GM12865 (cell line): ENCODE results near the gene KDM5B.

ENCODE experiments used
- DNase-seq: peaks from one replicate; pipeline ENCODE4 v3.0.0; 2010; ENCODE audit warnings: low read depth
- H3K4me3 ChIP-seq: 2 replicates; pipeline ENCODE4 v1.5.1; 2011; ENCODE audit warnings: mild to moderate bottlenecking, low read depth, low read length, control low read depth
- TF ChIP-seq, protein P1 (sequence below): IDR thresholded peaks from 2 replicates; pipeline ENCODE4 v1.5.1; 2011; ENCODE audit warnings: low read length, control low read depth, low read depth, inconsistent platforms; ENCODE audit not compliant: insufficient read depth; ENCODE audit errors: missing control alignments

KDM5B gene

DNA sequence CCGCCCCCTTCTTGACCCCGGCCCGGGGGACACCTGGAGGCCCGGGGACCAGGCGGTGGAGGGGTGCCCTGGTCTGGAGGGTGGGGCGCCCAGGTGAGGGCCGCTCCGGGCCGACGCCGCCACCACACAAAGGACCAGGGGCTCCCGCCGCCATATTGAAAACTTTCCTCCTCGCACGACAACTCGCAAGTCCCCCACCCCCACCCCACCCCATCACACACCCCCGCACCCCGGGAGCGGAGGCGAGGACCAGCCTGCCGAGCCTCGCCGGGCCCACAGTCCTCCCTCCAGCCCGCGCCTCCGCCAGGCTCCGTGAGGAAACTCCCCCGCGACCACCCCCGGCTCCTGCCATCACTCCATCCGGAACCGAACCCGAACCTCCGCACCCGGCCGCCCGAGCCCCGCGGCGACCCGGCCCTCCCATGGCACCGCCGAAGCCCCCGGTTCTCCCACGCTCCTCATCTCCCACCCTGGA, 733 bp downstream of the KDM5B start:
- DNase-seq, result no peak
- H3K4me3 ChIP-seq, result peak overlapping the region; percentile 60
- TF ChIP-seq, protein P1, sequence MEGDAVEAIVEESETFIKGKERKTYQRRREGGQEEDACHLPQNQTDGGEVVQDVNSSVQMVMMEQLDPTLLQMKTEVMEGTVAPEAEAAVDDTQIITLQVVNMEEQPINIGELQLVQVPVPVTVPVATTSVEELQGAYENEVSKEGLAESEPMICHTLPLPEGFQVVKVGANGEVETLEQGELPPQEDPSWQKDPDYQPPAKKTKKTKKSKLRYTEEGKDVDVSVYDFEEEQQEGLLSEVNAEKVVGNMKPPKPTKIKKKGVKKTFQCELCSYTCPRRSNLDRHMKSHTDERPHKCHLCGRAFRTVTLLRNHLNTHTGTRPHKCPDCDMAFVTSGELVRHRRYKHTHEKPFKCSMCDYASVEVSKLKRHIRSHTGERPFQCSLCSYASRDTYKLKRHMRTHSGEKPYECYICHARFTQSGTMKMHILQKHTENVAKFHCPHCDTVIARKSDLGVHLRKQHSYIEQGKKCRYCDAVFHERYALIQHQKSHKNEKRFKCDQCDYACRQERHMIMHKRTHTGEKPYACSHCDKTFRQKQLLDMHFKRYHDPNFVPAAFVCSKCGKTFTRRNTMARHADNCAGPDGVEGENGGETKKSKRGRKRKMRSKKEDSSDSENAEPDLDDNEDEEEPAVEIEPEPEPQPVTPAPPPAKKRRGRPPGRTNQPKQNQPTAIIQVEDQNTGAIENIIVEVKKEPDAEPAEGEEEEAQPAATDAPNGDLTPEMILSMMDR, result no peak

GRCh38 chr1:202806845-202807450, 1.3 kb downstream of the KDM5B start:
- TF ChIP-seq, protein P1, result no peak
- no peak for DNase-seq
- peak overlapping the region; percentile 60 for H3K4me3 ChIP-seq

DNA sequence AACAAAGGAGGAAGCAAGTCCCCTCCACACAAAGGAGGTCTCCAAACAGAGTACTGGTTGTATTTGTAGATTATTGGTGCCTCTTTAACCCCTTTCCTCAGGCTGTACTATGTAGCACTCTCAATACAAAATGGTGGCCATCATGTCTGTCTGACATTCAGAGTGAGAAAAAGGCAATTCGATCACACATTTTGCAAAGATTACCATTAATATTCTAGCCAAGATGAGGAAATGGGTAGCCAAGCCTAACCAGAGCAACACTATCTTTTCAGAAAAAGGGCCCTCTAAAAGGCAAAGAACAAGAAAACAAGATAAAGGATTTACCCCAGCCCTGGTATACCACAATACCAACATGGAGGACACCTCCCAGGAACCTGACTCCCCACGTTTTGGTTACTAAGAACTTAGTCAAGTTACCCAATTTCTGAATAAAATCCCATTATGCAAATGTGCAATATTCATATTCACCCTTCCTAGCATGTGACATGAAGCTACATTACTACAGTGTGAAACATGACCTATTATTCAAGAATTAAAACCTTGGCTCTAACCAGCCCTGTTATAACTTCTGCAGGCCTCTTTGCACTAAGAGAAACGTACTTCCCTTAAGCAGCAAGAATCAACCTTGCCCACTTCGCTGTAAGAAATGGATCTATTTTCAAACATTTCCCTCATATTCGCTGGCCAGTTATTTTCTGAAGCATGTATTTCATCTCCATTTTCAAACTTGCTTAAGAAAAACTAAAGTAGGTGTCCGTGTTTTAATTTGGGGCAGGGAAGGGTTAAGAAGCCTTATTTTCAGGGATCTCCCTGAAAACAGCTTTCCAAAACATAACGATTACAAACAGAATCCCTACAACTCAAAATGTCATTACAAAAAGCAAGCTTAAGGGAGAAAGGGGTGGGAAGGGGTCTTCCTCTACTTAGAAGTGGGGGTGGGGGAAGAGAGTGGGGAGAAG, 2.1 kb downstream of the KDM5B start:
- TF ChIP-seq, protein P1, result no peak
- H3K4me3 ChIP-seq, result peak overlapping the region; percentile 60; the same call in 1 of the 2 replicates
- DNase-seq, result no peak

- TF ChIP-seq, protein P1, result no peak
- H3K4me3 ChIP-seq, result no peak overlapping the region
- no peak for DNase-seq
These were observed 4.1 kb downstream of the KDM5B start for GRCh38 chr1:202804126-202804525.

- DNase-seq, result no peak
- H3K4me3 ChIP-seq, result no peak overlapping the region
- TF ChIP-seq, protein P1, result no peak
These were observed 5.0 kb downstream of the KDM5B start for GRCh38 chr1:202802998-202803932.

- no peak overlapping the region for H3K4me3 ChIP-seq
- no peak for DNase-seq
- TF ChIP-seq, protein P1, result no peak
These were observed 6.2 kb downstream of the KDM5B start for GRCh38 chr1:202802034-202802433.
